Hepatocyte (in vitro differentiated cells): Measurements from ENCODE around the gene UNC5A. TPM values are rescaled to one million over a fixed set of nuclear protein-coding genes. Genes with fewer than 3 reads are reported as not detected.

Experiments
- DNase-seq: peaks from one replicate; pipeline ENCODE4 v3.0.0-alpha.2; 2016; ENCODE audit warnings: low spot score
- H2AFZ ChIP-seq: fragments of 200-600 bp; sonication (generic); 2 replicates; pipeline ENCODE4 v1.6.0; 2016; ENCODE audit warnings: antibody characterized with exemption, mild to moderate bottlenecking
- H3K27ac ChIP-seq: fragments of 200-600 bp; sonication (generic); 2 replicates; pipeline ENCODE4 v1.5.1; 2016; ENCODE audit warnings: mild to moderate bottlenecking
- H3K27me3 ChIP-seq: fragments of 200-600 bp; sonication (generic); 2 replicates; pipeline ENCODE4 v1.6.1; 2016
- H3K36me3 ChIP-seq: fragments of 200-600 bp; sonication (generic); replicated peaks from 2 replicates; pipeline ENCODE4 v1.5.1; 2016; ENCODE audit warnings: low read depth; ENCODE audit not compliant: insufficient read depth
- H3K4me1 ChIP-seq: fragments of 200-600 bp; sonication (generic); 2 replicates; pipeline ENCODE4 v1.5.1; 2016; ENCODE audit warnings: mild to moderate bottlenecking, moderate library complexity; ENCODE audit not compliant: insufficient read depth
- H3K4me2 ChIP-seq: fragments of 200-600 bp; sonication (generic); 2 replicates; pipeline ENCODE4 v1.6.0; 2016
- H3K4me3 ChIP-seq: fragments of 200-600 bp; sonication (generic); 2 replicates; pipeline ENCODE4 v1.5.1; 2016; ENCODE audit warnings: mild to moderate bottlenecking
- H3K79me2 ChIP-seq: fragments of 200-600 bp; sonication (generic); 2 replicates; pipeline ENCODE4 v1.6.0; 2017; ENCODE audit warnings: mild to moderate bottlenecking
- H3K9me2 ChIP-seq: fragments of 200-600 bp; sonication (generic); replicated peaks from 2 replicates; pipeline ENCODE4 v1.6.0; 2017; ENCODE audit warnings: mild to moderate bottlenecking; ENCODE audit not compliant: insufficient read depth
- H3K9me3 ChIP-seq: fragments of 200-600 bp; sonication (generic); 2 replicates; pipeline ENCODE4 v1.5.1; 2016; ENCODE audit warnings: low read depth, mild to moderate bottlenecking
- H4K20me1 ChIP-seq: fragments of 200-600 bp; sonication (generic); 2 replicates; pipeline ENCODE4 v1.6.0; 2016; ENCODE audit warnings: mild to moderate bottlenecking; ENCODE audit not compliant: insufficient read depth, poor library complexity, severe bottlenecking
- CTCF ChIP-seq: fragments of 200-600 bp; sonication (generic); IDR thresholded peaks from 2 replicates; pipeline ENCODE4 v1.5.1; 2016; ENCODE audit warnings: antibody characterized with exemption, mild to moderate bottlenecking; ENCODE audit not compliant: poor library complexity
- EZH2 ChIP-seq: fragments of 200-600 bp; sonication (generic); IDR thresholded peaks from 2 replicates; pipeline ENCODE4 v1.6.1; 2016; ENCODE audit warnings: antibody characterized with exemption, mild to moderate bottlenecking, borderline replicate concordance
- EZH2phosphoT487 ChIP-seq: fragments of 200-600 bp; sonication (generic); IDR thresholded peaks from one replicate; pipeline ENCODE4 v1.6.1; 2018; ENCODE audit warnings: antibody characterized with exemption, mild to moderate bottlenecking, low read depth, moderate library complexity; ENCODE audit not compliant: unreplicated experiment, severe bottlenecking
- WGBS: methylation state at CpG from one replicate; pipeline ENCODE4 v1.1.6; 2016; ENCODE audit warnings: low lambda C conversion rate; ENCODE audit errors: missing lambda C conversion rate; 5-methylcytosine and 5-hydroxymethylcytosine counted together
- polyA plus RNA-seq: library from polyadenylated mRNA; unstranded; fragments of >200 nt; fragmentation: Nextera tagmentation; extraction: Ambion mirVana; gene quantifications from 2 replicates; pipeline ENCODE4 v1.2.1, GENCODE V29; 2016
- total RNA-seq: library from RNA; depleted of rRNA; stranded (reverse); fragments of >200 nt; gene quantifications from 2 replicates; pipeline ENCODE4 v1.2.3, GENCODE V29; 2014

Gene UNC5A
- total and polyA plus RNA-seq, 2 experiments from 2014 or later, result 0.10 to 1.1 TPM

- Histone ChIP-seq H3K4me2 (no peak overlapping the region), H3K79me2 (no peaks in the 10 kb centered on the region), H3K4me1 (peaks cover 8% of the 10 kb centered on the region), H3K9me3 (no peaks in the 10 kb centered on the region), H3K36me3 (no peaks in the 10 kb centered on the region), H3K9me2 (no peaks in the 10 kb centered on the region), H3K27ac (no peak overlapping the region), H3K4me3 (no peak overlapping the region), H3K27me3 (peaks cover 13% of the 10 kb centered on the region), H4K20me1 (no peaks in the 10 kb centered on the region), H2AFZ (no peak overlapping the region)
- 88% methylated on average over 21 of the region's 21 CpGs for WGBS
- DNase-seq, result no peak
- TF ChIP-seq CTCF (no peak), EZH2phosphoT487 (no peak)
These were observed 12.6 kb downstream of the UNC5A start for GRCh38 chr5:176822793-176823481.

DNA sequence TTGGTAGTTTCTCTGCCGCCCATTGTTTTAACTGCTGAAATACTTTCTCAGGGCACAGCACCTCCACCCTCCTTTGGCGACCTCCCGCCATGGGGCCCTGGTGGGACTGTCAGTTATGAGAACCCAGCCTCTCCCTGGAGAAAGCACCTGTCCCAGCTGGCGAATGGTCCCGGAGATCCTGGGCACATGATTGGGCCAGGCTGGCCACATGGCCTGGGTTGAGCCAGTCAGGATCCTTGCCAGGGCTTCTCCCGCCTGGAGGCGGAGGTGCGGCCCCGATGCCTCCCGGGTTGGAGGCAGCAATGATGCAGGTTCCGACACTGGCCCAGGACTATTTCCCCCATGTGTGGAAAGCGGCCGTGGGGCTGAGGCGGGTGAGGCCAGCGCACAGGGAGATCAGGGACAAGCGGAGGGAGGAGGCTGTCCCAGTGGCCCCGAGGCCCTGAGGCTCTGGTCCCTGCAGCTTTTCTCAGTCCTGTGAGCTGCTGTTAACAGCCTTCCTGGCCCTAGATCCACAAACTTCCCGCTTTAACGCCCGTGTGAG is 13.6 kb downstream of the UNC5A start:
- DNase-seq, result no peak
- Histone ChIP-seq H3K4me3 (no peak overlapping the region), H2AFZ (no peak overlapping the region), H4K20me1 (no peaks in the 10 kb centered on the region), H3K4me1 (peaks cover 3% of the 10 kb centered on the region), H3K27ac (no peak overlapping the region), H3K9me3 (no peaks in the 10 kb centered on the region), H3K79me2 (no peaks in the 10 kb centered on the region), H3K27me3 (peaks cover 3% of the 10 kb centered on the region), H3K36me3 (no peaks in the 10 kb centered on the region), H3K4me2 (no peak overlapping the region), H3K9me2 (no peaks in the 10 kb centered on the region)
- 87% methylated on average over 20 of the region's 20 CpGs for WGBS
- TF ChIP-seq CTCF (no peak), EZH2phosphoT487 (no peak), EZH2 (no peak)

- H3K36me3 ChIP-seq, result no peaks in the 10 kb centered on the region
- H3K79me2 ChIP-seq, result no peaks in the 10 kb centered on the region
- no peaks in the 10 kb centered on the region for H3K9me2 ChIP-seq
- TF ChIP-seq CTCF (no peak), EZH2 (no peak), EZH2phosphoT487 (no peak)
- H3K4me1 ChIP-seq, result peaks cover 3% of the 10 kb centered on the region
- no peak overlapping the region for H3K4me3 ChIP-seq
- no peaks in the 10 kb centered on the region for H4K20me1 ChIP-seq
- no peak overlapping the region for H2AFZ ChIP-seq
- H3K4me2 ChIP-seq, result no peak overlapping the region
- no peak for DNase-seq
- no peaks in the 10 kb centered on the region for H3K9me3 ChIP-seq
- H3K27me3 ChIP-seq, result no peaks in the 10 kb centered on the region
- WGBS, result 95% methylated on average over 5 of the region's 5 CpGs
- H3K27ac ChIP-seq, result no peak overlapping the region
These were observed 14.2 kb downstream of the UNC5A start for GRCh38 chr5:176824604-176825003.
